ENCODE results near the gene MAP3K5. TPM values are rescaled to one million over a fixed set of nuclear protein-coding genes. Genes with fewer than 3 reads are reported as not detected.

MAP3K5 gene
- total RNA-seq, 2 experiments from 2014 or later, result 15.0 to 15.1 TPM

GRCh38 chr6:136635615-136636014 lies 156.7 kb downstream of the MAP3K5 start:
- no peak overlapping the region for H3K4me3 Mint-ChIP-seq
- ChIA-PET POLR2A (interaction anchor here (1.5 kb wide), 1 partner anchor 156 kb away, joined by 5 read pairs; the partner anchor contains the start of gene MAP3K5), CTCF (interaction anchor here (0.8 to 1.7 kb wide), 5 partner anchors 8 to 157 kb away, joined by 3 to 11 read pairs (median 3); partner anchors contain the start of gene MAP3K5)
- ATAC-seq, result no peak
- peaks cover 7% of the 10 kb centered on the region for H3K4me1 Mint-ChIP-seq (ENCODE audit: low read depth)
- no peak for DNase-seq
- H3K36me3 Mint-ChIP-seq (ENCODE audit: low read depth), result peaks cover 19% of the 10 kb centered on the region
- H3K9me3 Mint-ChIP-seq (ENCODE audit: insufficient read depth), result no peaks in the 10 kb centered on the region
- H3K27ac Mint-ChIP-seq, result no peak overlapping the region
- H3K27me3 Mint-ChIP-seq (ENCODE audit: low read depth), result no peaks in the 10 kb centered on the region

GRCh38 chr6:136633355-136633754 lies 158.9 kb downstream of the MAP3K5 start:
- Mint-ChIP-seq H3K27ac (no peak overlapping the region), H3K4me1 (ENCODE audit: low read depth) (peaks cover 7% of the 10 kb centered on the region), H3K9me3 (ENCODE audit: insufficient read depth) (no peaks in the 10 kb centered on the region), H3K36me3 (ENCODE audit: low read depth) (peaks cover 27% of the 10 kb centered on the region), H3K4me3 (no peak overlapping the region), H3K27me3 (ENCODE audit: low read depth) (no peaks in the 10 kb centered on the region)
- ChIA-PET CTCF (interaction anchor here (1.6 kb wide), 1 partner anchor 159 kb away, joined by 4 read pairs; the partner anchor contains the start of gene MAP3K5), POLR2A (no interaction called here)
- no peak for ATAC-seq
- DNase-seq, result no peak

DNA sequence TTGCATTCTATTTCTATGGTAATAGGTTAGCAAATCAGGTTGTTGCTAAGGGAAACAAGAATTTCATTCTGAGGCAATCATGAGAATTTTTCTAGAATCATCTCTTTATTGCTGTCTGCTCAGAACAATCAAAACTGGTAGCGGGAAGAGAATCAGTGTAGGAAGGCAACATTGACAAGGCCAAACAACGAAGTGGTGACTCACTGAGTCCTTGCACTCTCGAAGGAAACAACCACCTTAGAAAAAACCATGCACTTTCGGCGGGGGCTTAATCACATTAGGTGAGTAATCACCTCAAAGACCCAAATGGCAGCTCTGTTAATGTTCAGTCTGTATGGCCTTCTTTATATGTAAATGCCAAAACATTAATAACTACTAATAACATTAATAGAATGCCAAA lies 163.3 kb downstream of the MAP3K5 start:
- Mint-ChIP-seq H3K9me3 (ENCODE audit: insufficient read depth) (no peaks in the 10 kb centered on the region), H3K36me3 (ENCODE audit: low read depth) (peaks cover 23% of the 10 kb centered on the region), H3K4me1 (ENCODE audit: low read depth) (peaks cover 7% of the 10 kb centered on the region), H3K27me3 (ENCODE audit: low read depth) (no peaks in the 10 kb centered on the region), H3K4me3 (no peak overlapping the region), H3K27ac (no peak overlapping the region)
- DNase-seq, result no peak
- ChIA-PET CTCF (interaction anchor here (1.7 kb wide), 1 partner anchor 163 kb away, joined by 4 read pairs; the partner anchor contains the start of gene MAP3K5), POLR2A (no interaction called here)
- ATAC-seq, result no peak

GRCh38 chr6:136627191-136627590 lies 165.1 kb downstream of the MAP3K5 start:
- Mint-ChIP-seq H3K36me3 (ENCODE audit: low read depth) (peaks cover 18% of the 10 kb centered on the region), H3K4me1 (ENCODE audit: low read depth) (no peaks in the 10 kb centered on the region), H3K4me3 (no peak overlapping the region), H3K27ac (no peak overlapping the region), H3K9me3 (ENCODE audit: insufficient read depth) (no peaks in the 10 kb centered on the region), H3K27me3 (ENCODE audit: low read depth) (no peaks in the 10 kb centered on the region)
- ChIA-PET CTCF (interaction anchor here (0.6 to 3.3 kb wide), 5 partner anchors 17 to 1800 kb away, joined by 3 to 14 read pairs (median 3); partner anchors contain the start of gene MAP3K5), POLR2A (no interaction called here)
- DNase-seq (no peak), ATAC-seq (no peak)

DNA sequence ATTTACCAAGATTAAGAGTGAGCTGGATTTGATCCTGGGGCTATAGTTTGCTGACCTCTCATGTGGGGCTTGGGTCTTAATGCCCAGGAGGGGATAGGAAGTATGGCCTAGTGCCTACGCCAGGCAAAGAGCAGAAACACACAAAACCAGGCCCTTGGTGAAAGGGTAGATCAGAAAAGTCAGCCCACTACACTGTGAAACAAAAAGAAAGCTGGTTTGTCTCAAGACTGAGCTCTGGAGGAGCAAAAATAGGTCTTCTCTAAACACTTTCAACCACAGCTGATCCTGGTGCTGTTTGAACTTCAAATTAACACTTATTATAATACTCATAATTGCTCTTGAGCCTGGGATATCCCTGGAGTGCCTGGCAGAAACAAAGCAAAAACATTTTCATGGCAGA lies 167.0 kb downstream of the MAP3K5 start:
- Mint-ChIP-seq H3K27ac (no peak overlapping the region), H3K9me3 (ENCODE audit: insufficient read depth) (no peaks in the 10 kb centered on the region), H3K36me3 (ENCODE audit: low read depth) (peaks cover 10% of the 10 kb centered on the region), H3K4me3 (no peak overlapping the region), H3K4me1 (ENCODE audit: low read depth) (no peaks in the 10 kb centered on the region), H3K27me3 (ENCODE audit: low read depth) (no peaks in the 10 kb centered on the region)
- CTCF ChIA-PET, result interaction anchor here (2.7 to 3.3 kb wide), 2 partner anchors 19 to 167 kb away, joined by 7 to 14 read pairs; partner anchors contain the start of gene MAP3K5
- POLR2A ChIA-PET, result no interaction called here
- ATAC-seq (no peak), DNase-seq (no peak)

- Mint-ChIP-seq H3K27me3 (ENCODE audit: low read depth) (no peaks in the 10 kb centered on the region), H3K36me3 (ENCODE audit: low read depth) (peaks cover 9% of the 10 kb centered on the region), H3K4me1 (ENCODE audit: low read depth) (no peaks in the 10 kb centered on the region), H3K9me3 (ENCODE audit: insufficient read depth) (no peaks in the 10 kb centered on the region), H3K27ac (no peak overlapping the region), H3K4me3 (no peak overlapping the region)
- ATAC-seq, result no peak
- ChIA-PET CTCF (interaction anchor here (1.0 kb wide), 1 partner anchor 20 kb away, joined by 7 read pairs; no protein-coding TSS in a partner anchor), POLR2A (no interaction called here)
- no peak for DNase-seq
Measured at GRCh38 chr6:136624347-136624746, 167.9 kb downstream of the MAP3K5 start.

DNA sequence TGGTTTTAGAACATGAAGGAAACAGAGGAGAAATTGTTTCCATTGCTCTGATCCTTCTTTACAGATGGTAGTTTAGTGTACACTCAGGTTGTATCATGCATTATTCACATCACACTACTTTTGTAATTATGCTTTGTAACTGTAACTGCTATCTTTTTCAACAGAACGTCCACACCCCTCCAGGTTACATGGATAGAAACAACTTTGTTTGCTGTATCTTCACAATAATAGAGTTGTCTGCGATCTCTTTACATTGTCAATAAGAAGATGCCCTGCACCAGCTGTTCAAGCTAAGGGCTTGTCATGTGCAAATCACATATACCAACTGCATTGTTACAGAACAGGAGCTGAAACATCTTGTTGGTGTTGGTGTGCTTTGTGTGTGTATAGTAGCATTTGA lies 174.2 kb downstream of the MAP3K5 start:
- no peaks in the 10 kb centered on the region for H3K27me3 Mint-ChIP-seq (ENCODE audit: low read depth)
- no peak for ATAC-seq
- ChIA-PET CTCF (no interaction called here), POLR2A (no interaction called here)
- no peaks in the 10 kb centered on the region for H3K4me1 Mint-ChIP-seq (ENCODE audit: low read depth)
- no peak overlapping the region for H3K27ac Mint-ChIP-seq
- peaks cover 17% of the 10 kb centered on the region for H3K36me3 Mint-ChIP-seq (ENCODE audit: low read depth)
- H3K4me3 Mint-ChIP-seq, result no peak overlapping the region
- no peak for DNase-seq
- H3K9me3 Mint-ChIP-seq (ENCODE audit: insufficient read depth), result no peaks in the 10 kb centered on the region

- Mint-ChIP-seq H3K4me3 (no peak overlapping the region), H3K27ac (no peak overlapping the region), H3K36me3 (ENCODE audit: low read depth) (peaks cover 24% of the 10 kb centered on the region), H3K9me3 (ENCODE audit: insufficient read depth) (no peaks in the 10 kb centered on the region), H3K27me3 (ENCODE audit: low read depth) (no peaks in the 10 kb centered on the region), H3K4me1 (ENCODE audit: low read depth) (no peaks in the 10 kb centered on the region)
- CTCF ChIA-PET, result interaction anchor here (0.8 to 0.9 kb wide), 3 partner anchors 8 to 176 kb away, joined by 3 to 5 read pairs (median 4); partner anchors contain the start of gene MAP3K5
- POLR2A ChIA-PET, result no interaction called here
- no peak for ATAC-seq
- no peak for DNase-seq
Measured at GRCh38 chr6:136616527-136616926, 175.8 kb downstream of the MAP3K5 start.

- H3K9me3 Mint-ChIP-seq (ENCODE audit: insufficient read depth), result no peaks in the 10 kb centered on the region
- no peak overlapping the region for H3K4me3 Mint-ChIP-seq
- CTCF ChIA-PET, result interaction anchor here (1.0 to 1.9 kb wide), 4 partner anchors 14 to 181 kb away, joined by 3 to 11 read pairs (median 8); partner anchors contain the start of gene MAP3K5
- DNase-seq (no peak), ATAC-seq (no peak)
- H3K36me3 Mint-ChIP-seq (ENCODE audit: low read depth), result peaks cover 34% of the 10 kb centered on the region
- H3K27me3 Mint-ChIP-seq (ENCODE audit: low read depth), result no peaks in the 10 kb centered on the region
- POLR2A ChIA-PET, result no interaction called here
- no peak overlapping the region for H3K27ac Mint-ChIP-seq
- H3K4me1 Mint-ChIP-seq (ENCODE audit: low read depth), result peaks cover 6% of the 10 kb centered on the region
Measured at GRCh38 chr6:136614994-136615393, 177.3 kb downstream of the MAP3K5 start.

DNA sequence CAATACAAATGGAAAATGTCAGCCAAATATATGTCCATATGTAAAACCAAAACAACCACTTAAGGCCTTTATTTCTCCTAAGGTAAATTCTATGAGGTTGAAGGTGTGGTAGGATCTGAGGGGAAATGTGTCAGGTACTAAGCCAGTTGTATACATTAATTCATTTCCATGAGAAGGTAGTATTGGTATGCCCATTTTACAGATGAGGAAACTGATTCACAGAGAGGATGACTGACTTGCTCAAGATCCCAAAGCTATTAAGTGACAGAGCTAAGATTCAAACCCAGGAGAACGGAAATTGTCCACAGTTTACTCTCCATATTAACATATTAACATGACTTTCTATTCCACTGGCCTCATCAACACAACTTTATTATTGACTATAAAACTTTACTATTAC lies 177.9 kb downstream of the MAP3K5 start:
- ChIA-PET POLR2A (no interaction called here), CTCF (interaction anchor here (1.8 to 1.9 kb wide), 2 partner anchors 30 to 178 kb away, joined by 11 read pairs; partner anchors contain the start of gene MAP3K5)
- Mint-ChIP-seq H3K4me1 (ENCODE audit: low read depth) (peaks cover 11% of the 10 kb centered on the region), H3K36me3 (ENCODE audit: low read depth) (peaks cover 32% of the 10 kb centered on the region), H3K27me3 (ENCODE audit: low read depth) (no peaks in the 10 kb centered on the region), H3K27ac (no peak overlapping the region), H3K9me3 (ENCODE audit: insufficient read depth) (no peaks in the 10 kb centered on the region), H3K4me3 (no peak overlapping the region)
- no peak for DNase-seq
- no peak for ATAC-seq

DNA sequence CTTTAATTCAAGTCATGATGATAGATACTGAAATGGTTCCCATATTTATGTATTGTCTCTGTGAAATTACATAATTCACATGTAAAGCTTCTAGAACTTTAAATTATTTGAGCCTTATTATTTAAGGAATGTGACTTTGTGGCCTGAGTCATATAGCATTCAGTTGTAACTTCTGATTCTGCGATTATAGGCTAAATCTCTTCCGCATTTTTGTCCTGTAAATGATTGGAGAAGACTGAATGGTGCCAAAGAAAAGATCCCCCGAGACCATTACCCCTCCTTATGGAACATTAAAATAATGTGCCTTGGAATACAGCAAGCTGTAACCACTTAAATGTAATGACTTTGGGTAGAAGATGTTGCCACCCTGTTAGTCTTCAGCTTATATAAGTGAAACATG lies 178.8 kb downstream of the MAP3K5 start:
- Mint-ChIP-seq H3K4me3 (no peak overlapping the region), H3K4me1 (ENCODE audit: low read depth) (peaks cover 11% of the 10 kb centered on the region), H3K27ac (no peak overlapping the region), H3K9me3 (ENCODE audit: insufficient read depth) (no peaks in the 10 kb centered on the region), H3K27me3 (ENCODE audit: low read depth) (no peaks in the 10 kb centered on the region), H3K36me3 (ENCODE audit: low read depth) (peaks cover 25% of the 10 kb centered on the region)
- ChIA-PET POLR2A (no interaction called here), CTCF (interaction anchor here (8.4 kb wide), 1 partner anchor 178 kb away, joined by 59 read pairs; the partner anchor contains the start of gene MAP3K5)
- ATAC-seq (no peak), DNase-seq (no peak)

DNA sequence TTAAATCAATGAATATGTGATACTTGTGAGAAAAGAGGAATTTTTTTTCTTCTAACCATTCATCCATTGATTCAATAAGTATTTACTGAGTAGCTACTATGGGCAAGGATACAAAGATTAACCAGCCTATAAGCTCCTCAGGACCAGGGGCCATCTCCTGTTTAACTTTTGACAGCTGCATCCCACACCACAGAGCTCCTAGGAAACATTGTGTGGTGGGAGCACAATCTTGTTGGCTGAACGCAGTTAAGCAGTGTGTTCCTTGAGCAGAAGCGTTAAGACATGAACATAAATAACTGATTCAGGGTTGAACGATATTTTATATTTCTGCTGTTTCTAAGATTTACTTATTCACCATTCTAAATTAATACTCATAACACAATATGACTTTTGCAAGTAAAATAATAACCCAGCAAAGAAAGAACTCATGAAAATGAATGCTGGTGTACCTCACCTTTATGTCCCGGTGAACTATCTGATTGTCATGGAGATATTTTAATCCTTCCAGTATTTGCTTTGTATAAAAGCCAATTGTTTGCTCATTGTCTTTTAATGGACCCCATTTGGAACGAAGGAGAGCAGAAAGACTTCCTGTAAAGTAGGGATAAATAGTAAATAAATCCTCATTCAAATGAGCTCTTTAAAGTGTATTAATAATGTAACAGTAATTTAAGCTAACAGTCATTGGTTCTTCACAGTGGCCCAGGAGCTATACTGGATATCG lies 179.4 kb downstream of the MAP3K5 start:
- ChIA-PET POLR2A (no interaction called here), CTCF (interaction anchor here (1.1 to 8.4 kb wide), 3 partner anchors 11 to 179 kb away, joined by 3 to 59 read pairs (median 4); partner anchors contain the start of gene MAP3K5)
- Mint-ChIP-seq H3K9me3 (ENCODE audit: insufficient read depth) (no peaks in the 10 kb centered on the region), H3K4me3 (no peak overlapping the region), H3K27me3 (ENCODE audit: low read depth) (no peaks in the 10 kb centered on the region), H3K36me3 (ENCODE audit: low read depth) (peaks cover 22% of the 10 kb centered on the region), H3K4me1 (ENCODE audit: low read depth) (peaks cover 15% of the 10 kb centered on the region), H3K27ac (no peak overlapping the region)
- DNase-seq (no peak), ATAC-seq (no peak)
